ENCODE measurements around the gene TMEM144.

The TMEM144 gene

DNA sequence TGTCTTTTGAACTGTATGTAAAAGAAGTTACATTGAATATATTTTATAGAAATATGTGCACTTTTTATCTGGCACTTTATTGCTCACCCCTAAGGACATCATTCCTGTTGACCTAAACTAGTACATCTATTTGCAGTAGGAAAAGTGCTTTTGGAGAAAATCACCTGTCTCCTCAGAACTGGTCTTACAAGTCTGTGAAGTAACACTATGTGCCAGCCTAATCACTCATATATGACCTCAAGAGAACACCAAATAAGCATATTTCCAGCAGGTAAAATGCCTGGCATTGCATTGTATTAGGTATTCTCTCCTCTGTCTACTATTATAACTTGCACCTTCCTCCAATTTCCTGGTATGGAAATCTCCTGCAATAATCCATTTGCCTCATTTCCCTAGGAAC, 33.5 kb upstream of the TMEM144 start:
- TF ChIP-seq EZH2phosphoT487 (IDR thresholded peaks at IDR 0.05; ENCODE audit: low read length) (no peak), EZH2 (optimal IDR thresholded peaks at IDR 0.05; ENCODE audit: low read depth, low read length) (no peak)
- TF ChIP-seq, protein P1, sequence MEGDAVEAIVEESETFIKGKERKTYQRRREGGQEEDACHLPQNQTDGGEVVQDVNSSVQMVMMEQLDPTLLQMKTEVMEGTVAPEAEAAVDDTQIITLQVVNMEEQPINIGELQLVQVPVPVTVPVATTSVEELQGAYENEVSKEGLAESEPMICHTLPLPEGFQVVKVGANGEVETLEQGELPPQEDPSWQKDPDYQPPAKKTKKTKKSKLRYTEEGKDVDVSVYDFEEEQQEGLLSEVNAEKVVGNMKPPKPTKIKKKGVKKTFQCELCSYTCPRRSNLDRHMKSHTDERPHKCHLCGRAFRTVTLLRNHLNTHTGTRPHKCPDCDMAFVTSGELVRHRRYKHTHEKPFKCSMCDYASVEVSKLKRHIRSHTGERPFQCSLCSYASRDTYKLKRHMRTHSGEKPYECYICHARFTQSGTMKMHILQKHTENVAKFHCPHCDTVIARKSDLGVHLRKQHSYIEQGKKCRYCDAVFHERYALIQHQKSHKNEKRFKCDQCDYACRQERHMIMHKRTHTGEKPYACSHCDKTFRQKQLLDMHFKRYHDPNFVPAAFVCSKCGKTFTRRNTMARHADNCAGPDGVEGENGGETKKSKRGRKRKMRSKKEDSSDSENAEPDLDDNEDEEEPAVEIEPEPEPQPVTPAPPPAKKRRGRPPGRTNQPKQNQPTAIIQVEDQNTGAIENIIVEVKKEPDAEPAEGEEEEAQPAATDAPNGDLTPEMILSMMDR (IDR thresholded peaks at IDR 0.05; ENCODE audit: low read length) = no peak
- Histone ChIP-seq H3K9me2 (replicated peaks; ENCODE audit: insufficient read depth, low read length) (no peaks in the 10 kb centered on the region), H3K9ac (ENCODE audit: low read length) (no peak overlapping the region), H4K20me1 (ENCODE audit: insufficient read depth, low read length) (no peaks in the 10 kb centered on the region), H3K27ac (ENCODE audit: low read length) (no peak overlapping the region), H3K4me2 (ENCODE audit: low read depth, low read length) (no peak overlapping the region), H3K36me3 (replicated peaks; ENCODE audit: insufficient read depth, low read length) (no peaks in the 10 kb centered on the region), H3K27me3 (replicated peaks; ENCODE audit: insufficient read depth, low read length) (no peaks in the 10 kb centered on the region), H3F3A (ENCODE audit: insufficient read depth, low read length) (no peaks in the 10 kb centered on the region), H3K9me3 (replicated peaks; ENCODE audit: insufficient read depth, low read length) (no peaks in the 10 kb centered on the region), H3K4me1 (ENCODE audit: low read length) (peaks cover 4% of the 10 kb centered on the region; the same call in 1 of the 2 replicates), H3K79me2 (ENCODE audit: low read length) (no peaks in the 10 kb centered on the region), H2AFZ (ENCODE audit: low read length) (no peak overlapping the region), H3K4me3 (ENCODE audit: low read length) (no peak overlapping the region)
- no peak for DNase-seq

DNA sequence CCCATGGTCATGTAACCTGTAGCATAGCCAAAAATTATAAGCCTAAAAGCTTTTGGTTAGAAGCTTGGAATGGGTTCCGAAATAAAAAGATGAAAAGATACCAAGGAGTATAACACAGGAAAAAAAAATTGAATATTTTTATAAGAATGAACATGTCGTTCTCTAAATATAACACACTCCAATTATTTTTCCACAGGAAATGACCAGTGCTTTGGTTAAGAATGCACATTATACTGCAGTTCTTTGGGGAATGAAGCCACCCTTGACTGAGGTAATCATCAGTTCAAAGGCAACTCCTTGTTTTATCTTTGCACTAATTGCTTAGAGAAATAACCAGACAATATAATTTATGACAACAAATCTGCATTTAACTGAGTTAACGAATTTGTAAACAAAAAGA, 30.8 kb upstream of the TMEM144 start:
- Histone ChIP-seq H3K9me2 (replicated peaks; ENCODE audit: insufficient read depth, low read length) (no peaks in the 10 kb centered on the region), H2AFZ (ENCODE audit: low read length) (no peak overlapping the region), H3K36me3 (replicated peaks; ENCODE audit: insufficient read depth, low read length) (no peaks in the 10 kb centered on the region), H3K27me3 (replicated peaks; ENCODE audit: insufficient read depth, low read length) (no peaks in the 10 kb centered on the region), H3F3A (ENCODE audit: insufficient read depth, low read length) (no peaks in the 10 kb centered on the region), H3K4me1 (ENCODE audit: low read length) (no peaks in the 10 kb centered on the region), H3K9ac (ENCODE audit: low read length) (no peak overlapping the region), H3K27ac (ENCODE audit: low read length) (no peak overlapping the region), H3K4me3 (ENCODE audit: low read length) (no peak overlapping the region), H3K79me2 (ENCODE audit: low read length) (no peaks in the 10 kb centered on the region), H3K4me2 (ENCODE audit: low read depth, low read length) (no peak overlapping the region), H4K20me1 (ENCODE audit: insufficient read depth, low read length) (no peaks in the 10 kb centered on the region), H3K9me3 (replicated peaks; ENCODE audit: insufficient read depth, low read length) (no peaks in the 10 kb centered on the region)
- TF ChIP-seq EZH2phosphoT487 (IDR thresholded peaks at IDR 0.05; ENCODE audit: low read length) = no peak
- no peak for TF ChIP-seq EZH2 (optimal IDR thresholded peaks at IDR 0.05; ENCODE audit: low read depth, low read length)
- TF ChIP-seq, protein P1 (IDR thresholded peaks at IDR 0.05; ENCODE audit: low read length) = no peak
- no peak for DNase-seq

GRCh38 chr4:158181906-158182305, 28.4 kb upstream of the TMEM144 start:
- no peaks in the 10 kb centered on the region for H3F3A ChIP-seq (ENCODE audit: insufficient read depth, low read length)
- H3K36me3 ChIP-seq (replicated peaks; ENCODE audit: insufficient read depth, low read length) = no peaks in the 10 kb centered on the region
- H3K9ac ChIP-seq (ENCODE audit: low read length) = no peak overlapping the region
- H3K9me2 ChIP-seq (replicated peaks; ENCODE audit: insufficient read depth, low read length) = no peaks in the 10 kb centered on the region
- H3K9me3 ChIP-seq (replicated peaks; ENCODE audit: insufficient read depth, low read length) = no peaks in the 10 kb centered on the region
- DNase-seq = no peak
- H3K4me1 ChIP-seq (ENCODE audit: low read length) = no peaks in the 10 kb centered on the region
- H2AFZ ChIP-seq (ENCODE audit: low read length) = no peak overlapping the region
- TF ChIP-seq EZH2phosphoT487 (IDR thresholded peaks at IDR 0.05; ENCODE audit: low read length) (no peak), EZH2 (optimal IDR thresholded peaks at IDR 0.05; ENCODE audit: low read depth, low read length) (no peak)
- TF ChIP-seq, protein P1 (IDR thresholded peaks at IDR 0.05; ENCODE audit: low read length) = no peak
- no peak overlapping the region for H3K4me3 ChIP-seq (ENCODE audit: low read length)
- no peak overlapping the region for H3K27ac ChIP-seq (ENCODE audit: low read length)
- no peak overlapping the region for H3K4me2 ChIP-seq (ENCODE audit: low read depth, low read length)
- H3K79me2 ChIP-seq (ENCODE audit: low read length) = no peaks in the 10 kb centered on the region
- no peaks in the 10 kb centered on the region for H3K27me3 ChIP-seq (replicated peaks; ENCODE audit: insufficient read depth, low read length)
- no peaks in the 10 kb centered on the region for H4K20me1 ChIP-seq (ENCODE audit: insufficient read depth, low read length)
